Ovary (tissue), 3 donors: ENCODE data around the gene TRAPPC2L.

Experiments used
- EP300 ChIP-seq: sonication (generic); formaldehyde crosslinking; IDR thresholded peaks from one replicate; pipeline ENCODE4 v1.6.1; 2017; ENCODE audit warnings: antibody characterized with exemption
- POLR2A ChIP-seq: fragments of 450-650 bp; IDR thresholded peaks from one replicate; pipeline ENCODE4 v1.6.1; 2017; ENCODE audit warnings: antibody characterized with exemption, mild to moderate bottlenecking, moderate library complexity
- TF ChIP-seq, protein P1 (sequence below), 3 donors: fragments of 450-650 bp in 2 of 3; fragments of 200-600 bp in 1 of 3; IDR thresholded peaks; one replicate each; pipeline versions ENCODE4 v1.5.1 to v1.8.0; 2016 to 2022; ENCODE audit warnings: antibody characterized with exemption in 3 of 3, mild to moderate bottlenecking in 1 of 3
- donor health status: DM: no; HTN: no; CAD: no.

DNA sequence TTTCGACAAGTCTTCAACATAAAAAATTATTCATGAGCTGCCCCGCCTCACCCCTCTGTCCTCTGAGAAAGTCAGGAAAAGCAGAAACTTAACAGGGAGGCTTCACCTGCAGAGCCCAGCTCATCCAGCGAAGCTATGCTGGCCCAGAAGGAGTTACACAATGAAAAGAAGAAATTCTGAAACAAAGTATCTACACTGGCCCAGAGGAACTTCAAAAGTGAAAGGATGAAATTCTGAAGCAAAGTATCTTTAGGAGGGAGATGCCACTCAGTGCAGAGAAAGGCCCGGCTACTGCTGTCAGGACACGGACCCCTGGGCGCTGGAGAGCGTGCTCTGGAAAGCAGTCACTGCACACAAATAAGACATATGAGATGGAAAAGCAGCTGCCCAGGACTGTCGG lies 1.8 kb upstream of the TRAPPC2L start:
- TF ChIP-seq, protein P1, sequence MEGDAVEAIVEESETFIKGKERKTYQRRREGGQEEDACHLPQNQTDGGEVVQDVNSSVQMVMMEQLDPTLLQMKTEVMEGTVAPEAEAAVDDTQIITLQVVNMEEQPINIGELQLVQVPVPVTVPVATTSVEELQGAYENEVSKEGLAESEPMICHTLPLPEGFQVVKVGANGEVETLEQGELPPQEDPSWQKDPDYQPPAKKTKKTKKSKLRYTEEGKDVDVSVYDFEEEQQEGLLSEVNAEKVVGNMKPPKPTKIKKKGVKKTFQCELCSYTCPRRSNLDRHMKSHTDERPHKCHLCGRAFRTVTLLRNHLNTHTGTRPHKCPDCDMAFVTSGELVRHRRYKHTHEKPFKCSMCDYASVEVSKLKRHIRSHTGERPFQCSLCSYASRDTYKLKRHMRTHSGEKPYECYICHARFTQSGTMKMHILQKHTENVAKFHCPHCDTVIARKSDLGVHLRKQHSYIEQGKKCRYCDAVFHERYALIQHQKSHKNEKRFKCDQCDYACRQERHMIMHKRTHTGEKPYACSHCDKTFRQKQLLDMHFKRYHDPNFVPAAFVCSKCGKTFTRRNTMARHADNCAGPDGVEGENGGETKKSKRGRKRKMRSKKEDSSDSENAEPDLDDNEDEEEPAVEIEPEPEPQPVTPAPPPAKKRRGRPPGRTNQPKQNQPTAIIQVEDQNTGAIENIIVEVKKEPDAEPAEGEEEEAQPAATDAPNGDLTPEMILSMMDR (IDR thresholded peaks at IDR 0.05), result no peak
- TF ChIP-seq POLR2A, result no peak
- TF ChIP-seq EP300, result no peak
